Activated CD8-positive, alpha-beta T cell treated with anti-CD3 and anti-CD28 coated beads for 36 hours (primary cell): ENCODE data around the gene KANSL3. TPM values are rescaled to one million over a fixed set of nuclear protein-coding genes. Genes with fewer than 3 reads are reported as not detected.
A peak's percentile ranks its signal among the peaks of the same experiment; 100 is the strongest.

Experiments
- ATAC-seq: fragments of 200-7000 bp; cut with Tn5 transposase; one replicate; pipeline ENCODE4 v1.10.0; 2021; ENCODE audit warnings: mild to moderate bottlenecking, moderate library complexity
- CTCF ChIA-PET: fragments of 350-600 bp; sonication (Branson Sonifier 250); formaldehyde crosslinking; loops from one replicate; lab custom pipeline; 2021; ENCODE audit warnings: antibody characterized with exemption; lab: Charles Lee
- POLR2A ChIA-PET: fragments of 350-600 bp; sonication (Branson Sonifier 250); formaldehyde crosslinking; loops from one replicate; lab custom pipeline; 2021; ENCODE audit warnings: antibody characterized with exemption; lab: Charles Lee
- DNase-seq: peaks from one replicate; pipeline ENCODE4 v3.0.0-alpha.2; 2020
- H3K27ac Mint-ChIP-seq: one replicate; pipeline ENCODE4 v1.8.0; 2021; ENCODE audit warnings: mild to moderate bottlenecking, mixed read lengths
- H3K27me3 Mint-ChIP-seq: one replicate; pipeline ENCODE4 v1.8.0; 2021; ENCODE audit warnings: mixed read lengths
- H3K36me3 Mint-ChIP-seq: one replicate; pipeline ENCODE4 v1.8.0; 2021; ENCODE audit warnings: low read depth, mixed read lengths
- H3K4me1 Mint-ChIP-seq: one replicate; pipeline ENCODE4 v1.8.0; 2021; ENCODE audit warnings: low read depth, mixed read lengths
- H3K4me3 Mint-ChIP-seq: one replicate; pipeline ENCODE4 v1.8.0; 2021; ENCODE audit warnings: mild to moderate bottlenecking, moderate library complexity, mixed read lengths
- H3K9me3 Mint-ChIP-seq: one replicate; pipeline ENCODE4 v1.8.0; 2021; ENCODE audit warnings: mixed read lengths
- CTCF ChIP-seq: fragments of 200-600 bp; IDR thresholded peaks from one replicate; pipeline ENCODE4 v1.8.0; 2022; ENCODE audit warnings: antibody characterized with exemption, mild to moderate bottlenecking
- intact Hi-C: fragments of 100-400 bp; cut with micrococcal nuclease; formaldehyde crosslinking; loops from one replicate; pipeline ENCODE4 v1.10.0; 2022
- total RNA-seq, 2 experiments: library from RNA; stranded (reverse); gene quantifications; one replicate each; pipeline ENCODE4 v1.2.3, GENCODE V29; 2021

KANSL3 gene
- total RNA-seq, 2 experiments from 2014 or later = 37.8 to 39.8 TPM

DNA sequence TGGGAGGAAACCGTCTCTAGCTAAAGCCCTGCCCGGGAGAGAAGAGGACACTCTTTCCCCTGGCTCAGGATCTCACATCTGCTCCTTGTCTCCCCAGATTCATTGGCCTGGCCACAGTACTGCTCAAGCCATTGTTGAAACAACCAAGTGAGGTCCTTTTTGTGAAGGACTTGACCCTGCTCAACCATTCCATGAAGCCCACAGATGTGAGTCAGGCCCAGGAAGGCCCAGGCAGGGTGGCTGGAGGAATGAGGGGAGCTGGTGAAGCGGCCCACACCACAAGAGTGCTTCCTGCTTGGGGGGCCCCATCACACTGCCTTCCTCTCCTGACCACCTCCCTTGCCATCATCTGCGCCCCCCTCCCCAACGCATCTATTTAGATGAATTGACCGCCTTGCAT lies 9.6 kb upstream of the KANSL3 start:
- POLR2A ChIA-PET = interaction anchor here (0.6 kb wide), 1 partner anchor 10 kb away, joined by 3 read pairs; no protein-coding TSS in a partner anchor
- no peak for TF ChIP-seq CTCF
- H3K4me3 Mint-ChIP-seq = no peak overlapping the region

DNA sequence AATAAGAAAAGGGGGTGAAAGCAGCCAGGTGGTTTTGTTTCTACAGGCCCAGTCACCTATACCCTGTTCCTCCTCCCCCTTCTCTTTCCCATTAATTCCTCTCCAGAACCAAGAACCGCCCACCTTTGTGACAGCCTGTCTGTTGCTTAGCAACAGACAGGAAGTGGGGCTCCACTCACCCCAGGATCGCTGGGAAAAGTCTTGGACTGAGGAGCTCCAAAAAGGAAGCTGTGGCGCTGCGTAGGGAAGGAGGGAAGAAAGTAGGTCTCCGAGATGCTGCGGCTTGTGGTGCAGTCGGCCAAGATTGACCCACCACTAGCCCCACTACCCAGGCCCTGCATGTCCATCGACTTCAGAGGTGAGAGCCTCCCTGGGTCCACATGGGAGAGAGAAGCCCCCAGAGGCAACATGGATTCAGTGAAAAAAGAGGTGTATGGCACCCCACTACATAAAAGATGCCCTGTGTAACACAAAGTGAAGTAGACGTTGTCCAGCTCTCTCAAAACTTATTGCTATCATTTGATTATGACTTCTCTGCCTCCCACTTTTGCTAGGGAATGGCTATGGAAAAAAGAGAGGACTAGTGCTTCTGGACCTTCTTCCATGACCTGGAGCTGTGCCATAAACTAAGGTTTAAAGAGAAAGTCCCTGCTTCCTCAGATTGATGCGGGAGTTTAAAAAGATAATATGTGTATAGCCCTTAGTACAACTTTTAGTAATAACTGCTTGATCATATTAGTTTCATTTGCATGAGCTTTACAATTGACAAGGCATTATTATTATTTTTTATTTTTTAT lies 4.7 kb upstream of the KANSL3 start, which contains the start of gene FER1L5:
Gene FER1L5 (plus strand): TSS at position 201 of the 797 bp plus-strand sequence. CDS start 73 bp downstream, at position 274.
- ATAC-seq (no peak), DNase-seq (no peak)
- no peak within 1 kb of the TSS for H3K4me3 Mint-ChIP-seq
- H3K4me1 Mint-ChIP-seq = peaks cover 3% of the 10 kb centered on the region
- H3K27me3 Mint-ChIP-seq = peaks cover 3% of the 10 kb centered on the region
- TF ChIP-seq CTCF = no peak
- H3K27ac Mint-ChIP-seq = no peak within 1 kb of the TSS
- intact Hi-C loops = no loop called here
- ChIA-PET POLR2A (no interaction called here), CTCF (interaction anchor here (1.2 kb wide), 1 partner anchor 119 kb away, joined by 3 read pairs; the partner anchor contains the start of gene CNNM4)
- H3K9me3 Mint-ChIP-seq = no peaks in the 10 kb centered on the region
- H3K36me3 Mint-ChIP-seq = no peaks in the 10 kb centered on the region

More for the DNA sequence above, 9.6 kb upstream of the KANSL3 start:
- intact Hi-C loops = no loop called here
- DNase-seq (no peak), ATAC-seq (no peak)
- H3K27me3 Mint-ChIP-seq = no peaks in the 10 kb centered on the region
- H3K27ac Mint-ChIP-seq = no peak overlapping the region
- CTCF ChIA-PET = no interaction called here
- no peaks in the 10 kb centered on the region for H3K36me3 Mint-ChIP-seq
- no peaks in the 10 kb centered on the region for H3K4me1 Mint-ChIP-seq
- H3K9me3 Mint-ChIP-seq = no peaks in the 10 kb centered on the region

GRCh38 chr2:96637385-96638143 lies 548 bp downstream of the KANSL3 start:
- Mint-ChIP-seq H3K9me3 (no peaks in the 10 kb centered on the region), H3K4me3 (peak overlapping the region; percentile 92), H3K27me3 (peaks cover 3% of the 10 kb centered on the region), H3K36me3 (peaks cover 34% of the 10 kb centered on the region), H3K27ac (peak overlapping the region; percentile 95), H3K4me1 (peaks cover 34% of the 10 kb centered on the region)
- POLR2A ChIA-PET = interaction anchor here (0.6 to 2.4 kb wide), 16 partner anchors 10 to 313 kb away, joined by 3 to 11 read pairs (median 3); partner anchors contain the start of gene CNNM4
- peak; percentile 84 for DNase-seq
- CTCF ChIA-PET = interaction anchor here (0.7 to 1.8 kb wide), 6 partner anchors 11 to 220 kb away, joined by 3 to 5 read pairs (median 3); partner anchors contain the start of genes ANKRD39, CNNM3 and CNNM4
- intact Hi-C loops = loop anchor here (10.0 kb wide), 1 partner anchor 127 kb away; the partner anchor contains the start of gene CNNM4
- TF ChIP-seq CTCF = no peak
- ATAC-seq = peak; percentile 82

GRCh38 chr2:96636551-96637171 lies 1.5 kb downstream of the KANSL3 start:
- H3K4me1 Mint-ChIP-seq = peaks cover 37% of the 10 kb centered on the region
- TF ChIP-seq CTCF = no peak
- no peaks in the 10 kb centered on the region for H3K9me3 Mint-ChIP-seq
- ATAC-seq (no peak), DNase-seq (no peak)
- intact Hi-C loops = loop anchor here (10.0 kb wide), 1 partner anchor 128 kb away; the partner anchor contains the start of gene CNNM4
- ChIA-PET POLR2A (interaction anchor here (0.7 to 2.4 kb wide), 7 partner anchors 10 to 127 kb away, joined by 3 to 11 read pairs (median 5); partner anchors contain the start of gene CNNM4), CTCF (interaction anchor here (1.1 to 1.4 kb wide), 2 partner anchors 10 to 122 kb away, joined by 3 to 4 read pairs; no protein-coding TSS in a partner anchor)
- peak overlapping the region; percentile 92 for H3K4me3 Mint-ChIP-seq
- H3K36me3 Mint-ChIP-seq = peaks cover 41% of the 10 kb centered on the region
- H3K27ac Mint-ChIP-seq = peak overlapping the region; percentile 95
- H3K27me3 Mint-ChIP-seq = peaks cover 3% of the 10 kb centered on the region
